PC-3 (cell line): ENCODE measurements around the gene C14orf93. TPM values are rescaled to one million over a fixed set of nuclear protein-coding genes. Genes with fewer than 3 reads are reported as not detected.
A peak's percentile ranks its signal among the peaks of the same experiment; 100 is the strongest.

Source experiments
- ATAC-seq: fragments of 200-7000 bp; cut with Tn5 transposase; 2 replicates; pipeline ENCODE4 v1.9.1; 2020; ENCODE audit warnings: mild to moderate bottlenecking, moderate library complexity
- BruUV-seq: library from RNA; stranded (reverse); fragments of 400-500 nt; replicated peaks from 2 replicates; lab custom pipeline; 2021; lab: Mats Ljungman, UMichigan
- CTCF ChIA-PET: fragments of 300-600 bp; sonication (Branson Sonifier 250); formaldehyde crosslinking; loops from one replicate; lab custom pipeline; 2022; ENCODE audit warnings: antibody characterized with exemption; lab: Charles Lee
- POLR2A ChIA-PET: fragments of 300-600 bp; sonication (Branson Sonifier 250); formaldehyde crosslinking; loops from one replicate; lab custom pipeline; 2022; ENCODE audit warnings: antibody characterized with exemption; ENCODE audit not compliant: unreplicated experiment; lab: Charles Lee
- DNase-seq: peaks from one replicate; pipeline ENCODE4 v3.0.0-alpha.2; 2015
- H2AFZ ChIP-seq: fragments of 300-600 bp; sonication (generic); 2 replicates; pipeline ENCODE4 v1.6.0; 2016; ENCODE audit warnings: antibody characterized with exemption, low read length
- H3F3A ChIP-seq: fragments of 300-600 bp; sonication (generic); one replicate; pipeline ENCODE4 v1.6.0; 2017; ENCODE audit warnings: antibody characterized with exemption, low read length, control low read depth, mild to moderate bottlenecking; ENCODE audit not compliant: unreplicated experiment
- H3K27ac ChIP-seq: fragments of 300-600 bp; sonication (generic); 2 replicates; pipeline ENCODE4 v1.5.1; 2016; ENCODE audit warnings: mild to moderate bottlenecking, low read length
- H3K27me3 ChIP-seq: fragments of 300-600 bp; sonication (generic); 2 replicates; pipeline ENCODE4 v1.6.1; 2016; ENCODE audit warnings: low read length, mixed read lengths
- H3K36me3 ChIP-seq: fragments of 300-600 bp; sonication (generic); 2 replicates; pipeline ENCODE4 v1.6.1; 2016; ENCODE audit warnings: low read depth, mixed run types, low read length, mixed read lengths
- H3K4me1 ChIP-seq: fragments of 300-600 bp; sonication (generic); 2 replicates; pipeline ENCODE4 v1.5.1; 2016; ENCODE audit warnings: low read length; ENCODE audit not compliant: insufficient read depth
- H3K4me2 ChIP-seq: fragments of 300-600 bp; sonication (generic); 2 replicates; pipeline ENCODE4 v1.6.0; 2016; ENCODE audit warnings: low read length
- H3K4me3 ChIP-seq: fragments of 300-600 bp; sonication (generic); 2 replicates; pipeline ENCODE4 v1.5.1; 2016; ENCODE audit warnings: mild to moderate bottlenecking, low read length, mixed read lengths
- H3K79me2 ChIP-seq: fragments of 300-600 bp; sonication (generic); 2 replicates; pipeline ENCODE4 v1.6.1; 2017; ENCODE audit warnings: low read length, mixed read lengths
- H3K9ac ChIP-seq: fragments of 300-600 bp; sonication (generic); 2 replicates; pipeline ENCODE4 v1.6.0; 2016; ENCODE audit warnings: mild to moderate bottlenecking, low read length
- H3K9me2 ChIP-seq: fragments of 300-600 bp; sonication (generic); replicated peaks from 2 replicates; pipeline ENCODE4 v1.6.1; 2016; ENCODE audit warnings: mixed run types, low read length, mixed read lengths
- H3K9me3 ChIP-seq: fragments of 300-600 bp; sonication (generic); 2 replicates; pipeline ENCODE4 v1.6.1; 2016; ENCODE audit warnings: low read length, mixed read lengths
- H4K20me1 ChIP-seq: fragments of 300-600 bp; sonication (generic); 2 replicates; pipeline ENCODE4 v1.6.1; 2016; ENCODE audit warnings: low read length, mixed read lengths
- EZH2 ChIP-seq: fragments of 300-600 bp; sonication (generic); IDR thresholded peaks from one replicate; pipeline ENCODE4 v1.6.1; 2017; ENCODE audit warnings: antibody characterized with exemption, mild to moderate bottlenecking, low read length; ENCODE audit not compliant: unreplicated experiment
- EZH2phosphoT487 ChIP-seq: fragments of 300-600 bp; sonication (generic); IDR thresholded peaks from 2 replicates; pipeline ENCODE4 v1.6.1; 2018; ENCODE audit warnings: mild to moderate bottlenecking, antibody characterized with exemption, low read length, borderline replicate concordance
- intact Hi-C: fragments of 100-400 bp; cut with micrococcal nuclease; formaldehyde crosslinking; loops from 2 replicates; pipeline ENCODE4 v1.9.0; 2023
- total RNA-seq: library from RNA; depleted of rRNA; stranded (reverse); fragments of >200 nt; gene quantifications from 2 replicates; pipeline ENCODE4 v1.2.3, GENCODE V29; 2014; rRNA removed
- TF ChIP-seq, protein P1 (sequence below): fragments of 300-600 bp; sonication (generic); conservative IDR thresholded peaks from 2 replicates; pipeline ENCODE4 v1.5.1; 2017; ENCODE audit warnings: antibody characterized with exemption, low read depth, mild to moderate bottlenecking, low read length

C14orf93 gene
- total RNA-seq, 1 experiment from 2014 or later, result 5.8 TPM

GRCh38 chr14:22945642-22946041 is 64.3 kb downstream of the C14orf93 start:
- POLR2A ChIA-PET, result no interaction called here
- Histone ChIP-seq H4K20me1 (no peaks in the 10 kb centered on the region), H3K27ac (no peak overlapping the region), H3K9ac (no peak overlapping the region), H3K9me2 (no peaks in the 10 kb centered on the region), H3K4me2 (no peak overlapping the region), H3K27me3 (no peaks in the 10 kb centered on the region), H3F3A (no peaks in the 10 kb centered on the region), H2AFZ (no peak overlapping the region), H3K4me1 (no peaks in the 10 kb centered on the region), H3K4me3 (no peak overlapping the region), H3K36me3 (peaks cover 2% of the 10 kb centered on the region), H3K79me2 (no peaks in the 10 kb centered on the region), H3K9me3 (no peaks in the 10 kb centered on the region)
- BruUV-seq, result no TSS peak
- no peak for ATAC-seq
- TF ChIP-seq, protein P1, sequence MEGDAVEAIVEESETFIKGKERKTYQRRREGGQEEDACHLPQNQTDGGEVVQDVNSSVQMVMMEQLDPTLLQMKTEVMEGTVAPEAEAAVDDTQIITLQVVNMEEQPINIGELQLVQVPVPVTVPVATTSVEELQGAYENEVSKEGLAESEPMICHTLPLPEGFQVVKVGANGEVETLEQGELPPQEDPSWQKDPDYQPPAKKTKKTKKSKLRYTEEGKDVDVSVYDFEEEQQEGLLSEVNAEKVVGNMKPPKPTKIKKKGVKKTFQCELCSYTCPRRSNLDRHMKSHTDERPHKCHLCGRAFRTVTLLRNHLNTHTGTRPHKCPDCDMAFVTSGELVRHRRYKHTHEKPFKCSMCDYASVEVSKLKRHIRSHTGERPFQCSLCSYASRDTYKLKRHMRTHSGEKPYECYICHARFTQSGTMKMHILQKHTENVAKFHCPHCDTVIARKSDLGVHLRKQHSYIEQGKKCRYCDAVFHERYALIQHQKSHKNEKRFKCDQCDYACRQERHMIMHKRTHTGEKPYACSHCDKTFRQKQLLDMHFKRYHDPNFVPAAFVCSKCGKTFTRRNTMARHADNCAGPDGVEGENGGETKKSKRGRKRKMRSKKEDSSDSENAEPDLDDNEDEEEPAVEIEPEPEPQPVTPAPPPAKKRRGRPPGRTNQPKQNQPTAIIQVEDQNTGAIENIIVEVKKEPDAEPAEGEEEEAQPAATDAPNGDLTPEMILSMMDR, result no peak
- TF ChIP-seq EZH2 (no peak), EZH2phosphoT487 (no peak)
- CTCF ChIA-PET, result no interaction called here
- intact Hi-C loops, result no loop called here
- no peak for DNase-seq

DNA sequence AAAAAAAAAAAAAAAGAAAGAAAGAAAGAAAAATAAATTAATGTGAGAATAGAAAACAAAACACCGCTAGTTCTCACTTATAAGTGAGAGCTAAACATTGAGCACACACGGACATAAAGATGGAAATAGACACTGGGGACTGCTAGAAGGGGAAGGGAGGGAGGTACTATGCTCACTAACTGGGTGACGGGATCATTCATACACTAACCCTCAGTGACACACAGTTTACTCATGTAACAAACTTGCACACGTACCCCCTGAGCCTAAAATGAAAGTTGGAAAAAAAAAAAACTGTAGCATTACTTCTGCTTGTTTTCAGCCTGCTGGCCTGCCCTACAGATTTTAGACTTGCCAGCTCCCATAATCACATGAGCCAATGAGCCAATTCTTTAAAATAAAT is 70.3 kb downstream of the C14orf93 start:
- intact Hi-C loops, result no loop called here
- ChIA-PET POLR2A (interaction anchor here (0.7 kb wide), 1 partner anchor 256 kb away, joined by 5 read pairs; no protein-coding TSS in a partner anchor), CTCF (interaction anchor here (0.6 kb wide), 3 partner anchors 9 to 56 kb away, joined by 6 to 7 read pairs (median 7); no protein-coding TSS in a partner anchor)
- H3K4me1 ChIP-seq, result no peaks in the 10 kb centered on the region; the same call in 1 of the 2 replicates
- TF ChIP-seq, protein P1, result no peak
- TF ChIP-seq EZH2phosphoT487, result no peak
- H3K9ac ChIP-seq, result no peak overlapping the region
- H3K4me2 ChIP-seq, result peak overlapping the region; percentile 22; the same call in 1 of the 2 replicates
- H3K9me3 ChIP-seq, result no peaks in the 10 kb centered on the region
- no peaks in the 10 kb centered on the region for H4K20me1 ChIP-seq
- ATAC-seq (peak; percentile 80), DNase-seq (peak; percentile 64)
- no peaks in the 10 kb centered on the region; the same call in 1 of the 2 replicates for H3K36me3 ChIP-seq
- H3F3A ChIP-seq, result no peaks in the 10 kb centered on the region
- no TSS peak for BruUV-seq
- no peak overlapping the region for H3K4me3 ChIP-seq
- no peak overlapping the region for H2AFZ ChIP-seq
- no peaks in the 10 kb centered on the region for H3K27me3 ChIP-seq
- H3K27ac ChIP-seq, result no peak overlapping the region
- H3K79me2 ChIP-seq, result no peaks in the 10 kb centered on the region
- no peaks in the 10 kb centered on the region for H3K9me2 ChIP-seq

Other genes starting within 250 kb of the C14orf93 start
- 126 and 146 TPM in 2 replicates for gene OXA1L, start 243.5 kb downstream of the C14orf93 start, total RNA-seq
- gene SLC7A7, start 194.7 kb downstream of the C14orf93 start, total RNA-seq, result not detected in 2 replicates
- 114 and 180 TPM in 2 replicates for gene MRPL52, start 180.3 kb downstream of the C14orf93 start, total RNA-seq
- gene MMP14, start 173.6 kb downstream of the C14orf93 start, total RNA-seq, result 80.4 and 85.0 TPM in 2 replicates
- gene LRP10, start 138.4 kb downstream of the C14orf93 start, total RNA-seq, result 46.5 and 59.3 TPM in 2 replicates
- 0.18 TPM in 1 of 2 replicates, not detected in the other for gene REM2, start 126.9 kb downstream of the C14orf93 start, total RNA-seq
- gene RBM23, start 91.0 kb downstream of the C14orf93 start, total RNA-seq, result 78.9 and 94.9 TPM in 2 replicates
- gene PRMT5, start 80.8 kb downstream of the C14orf93 start, total RNA-seq, result 101 and 113 TPM in 2 replicates
- gene HAUS4, start 53.1 kb downstream of the C14orf93 start, total RNA-seq, result 54.5 and 56.2 TPM in 2 replicates
- 81.1 and 116 TPM in 2 replicates for gene AJUBA, start 27.6 kb downstream of the C14orf93 start, total RNA-seq
- gene PSMB5, start 24.8 kb upstream of the C14orf93 start, total RNA-seq, result 368 and 424 TPM in 2 replicates
- gene PSMB11, start 32.1 kb upstream of the C14orf93 start, total RNA-seq, result not detected in 2 replicates
- gene CDH24, start 47.4 kb upstream of the C14orf93 start, total RNA-seq, result 14.8 and 16.4 TPM in 2 replicates
- gene ACIN1, start 85.0 kb upstream of the C14orf93 start, total RNA-seq, result 112 and 116 TPM in 2 replicates
- gene C14orf119, start 85.4 kb upstream of the C14orf93 start, total RNA-seq, result 26.7 and 49.6 TPM in 2 replicates
- gene CIROP, start 94.8 kb upstream of the C14orf93 start, total RNA-seq, result not detected in 2 replicates
- gene CEBPE, start 109.1 kb upstream of the C14orf93 start, total RNA-seq, result not detected in 2 replicates
- gene SLC7A8, start 173.5 kb upstream of the C14orf93 start, total RNA-seq, result 0.63 and 3.8 TPM in 2 replicates
- gene RNF212B, start 227.8 kb upstream of the C14orf93 start, total RNA-seq, result not detected in 2 replicates